Measurements from ENCODE around the gene PHF21A. TPM values are rescaled to one million over a fixed set of nuclear protein-coding genes. Genes with fewer than 3 reads are reported as not detected.

PHF21A gene
- total RNA-seq, 2 experiments from 2014 or later, result 59.5 to 66.2 TPM

DNA sequence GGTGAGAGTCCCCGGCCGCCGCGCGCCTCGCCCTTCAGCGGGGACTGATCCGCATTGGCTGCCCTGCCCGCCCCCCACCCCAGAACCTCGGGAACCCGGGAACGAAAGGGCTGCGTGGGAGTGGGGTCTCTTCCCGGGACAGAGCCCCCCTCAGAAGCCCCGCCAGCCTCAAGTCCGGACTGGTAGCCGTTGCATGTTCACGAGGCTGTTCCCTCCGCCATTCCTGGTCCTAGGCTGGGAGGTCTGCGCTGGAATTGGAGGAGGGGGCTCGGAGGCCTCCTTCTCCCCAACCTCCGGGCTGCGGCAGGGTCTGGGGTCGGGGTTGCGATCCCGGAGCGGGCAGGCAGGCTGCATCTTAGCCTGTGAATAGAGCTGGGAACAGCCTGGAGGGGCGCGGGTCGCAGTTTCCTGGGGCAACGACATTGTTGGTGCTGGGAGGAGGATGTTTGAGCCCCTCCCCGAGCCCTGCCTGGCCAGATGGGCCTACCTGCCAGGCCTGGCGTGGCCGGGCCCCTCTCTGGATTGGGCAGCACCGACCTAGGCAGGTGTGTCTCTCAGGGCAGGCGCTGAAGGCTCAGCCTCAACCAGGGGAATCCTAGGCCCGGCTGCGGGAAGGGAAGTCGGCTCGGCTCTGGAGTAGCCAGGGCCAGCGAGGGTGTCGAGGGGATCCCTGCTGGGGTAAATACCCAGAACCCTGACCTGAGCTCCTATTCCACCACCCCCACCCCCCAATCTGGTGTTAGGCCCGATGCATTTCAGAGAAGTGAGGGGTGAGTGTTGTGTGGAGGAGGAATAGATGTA is 235.1 kb downstream of the PHF21A start:
- Mint-ChIP-seq H3K27ac (no peak overlapping the region), H3K36me3 (ENCODE audit: low read depth) (peaks cover 29% of the 10 kb centered on the region), H3K4me3 (no peak overlapping the region), H3K27me3 (peaks cover 8% of the 10 kb centered on the region), H3K9me3 (no peaks in the 10 kb centered on the region), H3K4me1 (ENCODE audit: low read depth) (peaks cover 11% of the 10 kb centered on the region)
- ChIA-PET POLR2A (no interaction called here), CTCF (no interaction called here)
- ATAC-seq (ENCODE audit: poor library complexity) (no peak), DNase-seq (no peak)
- intact Hi-C loops (cut with DNase I, micrococcal nuclease), result loop anchor here in 1 of 2 experiments (1.0 to 5.0 kb wide), 3 partner anchors 30 to 506 kb away; partner anchors contain the start of genes CHRM4 and CRY2
- Histone ChIP-seq H3K4me3 (ENCODE audit: low read length) (peak overlapping the region; percentile 41), H3K27me3 (ENCODE audit: control insufficient read depth in 1 of 2, insufficient read depth in 2 of 2, low read length in 2 of 2) (no peaks in the 10 kb centered on the region), H3K4me1 (ENCODE audit: insufficient read depth, low read length) (peaks cover 13% of the 10 kb centered on the region), H3K9me3 (ENCODE audit: control insufficient read depth in 1 of 2, insufficient read depth in 1 of 2, low read length in 2 of 2) (peaks cover 0 to 5% of the 10 kb centered on the region in 2 experiments), H3K27ac (ENCODE audit: low read depth in 1 of 2, low read length in 2 of 2) (no peak overlapping the region), H3K36me3 (ENCODE audit: insufficient read depth, low read length) (peaks cover 8% of the 10 kb centered on the region)
- TF ChIP-seq CTCF (IDR thresholded peaks at IDR 0.05), result no peak

GRCh38 chr11:45885274-45885920 is 235.9 kb downstream of the PHF21A start, which contains the start of gene MAPK8IP1:
TSS of gene MAPK8IP1 (plus strand) at chr11:45885651. CDS start at chr11:45885821, 170 bp downstream.
- peak within 1 kb of the TSS; percentile 81 for H3K4me3 Mint-ChIP-seq

More at GRCh38 chr11:45885274-45885920, 235.9 kb downstream of the PHF21A start, which contains the start of gene MAPK8IP1:
- peak within 1 kb of the TSS; percentile 41 for H3K4me3 ChIP-seq (ENCODE audit: low read length)
- ChIA-PET POLR2A (no interaction called here), CTCF (no interaction called here)
- H3K36me3 Mint-ChIP-seq (ENCODE audit: low read depth), result peaks cover 36% of the 10 kb centered on the region
- H3K27ac ChIP-seq (ENCODE audit: low read depth in 1 of 2, low read length in 2 of 2), result no peak within 1 kb of the TSS
- peaks cover 15% of the 10 kb centered on the region for H3K36me3 ChIP-seq (ENCODE audit: insufficient read depth, low read length)
- H3K4me1 Mint-ChIP-seq (ENCODE audit: low read depth), result peaks cover 11% of the 10 kb centered on the region
- H3K9me3 Mint-ChIP-seq, result no peaks in the 10 kb centered on the region
- TF ChIP-seq CTCF (IDR thresholded peaks at IDR 0.05), result no peak
- peaks cover 0 to 5% of the 10 kb centered on the region in 2 experiments for H3K9me3 ChIP-seq (ENCODE audit: control insufficient read depth in 1 of 2, insufficient read depth in 1 of 2, low read length in 2 of 2)
- H3K27me3 Mint-ChIP-seq, result peaks cover 5% of the 10 kb centered on the region
- intact Hi-C loops (cut with DNase I, micrococcal nuclease), result loop anchor here in 1 of 2 experiments (5.0 kb wide), 1 partner anchor 507 kb away; the partner anchor contains the start of gene CHRM4
- ATAC-seq (ENCODE audit: poor library complexity) (peak; percentile 74), DNase-seq (peak; percentile 14 to 83 (median 46))
- H3K4me1 ChIP-seq (ENCODE audit: insufficient read depth, low read length), result peaks cover 13% of the 10 kb centered on the region
- H3K27me3 ChIP-seq (ENCODE audit: control insufficient read depth in 1 of 2, insufficient read depth in 2 of 2, low read length in 2 of 2), result no peaks in the 10 kb centered on the region
- peak within 1 kb of the TSS; percentile 77 for H3K27ac Mint-ChIP-seq

Data from CD4-positive, alpha-beta T cell (primary cell).